Muscle of arm (tissue), 12 donors: ENCODE results near the gene GPX6. TPM values are rescaled to one million over a fixed set of nuclear protein-coding genes. Genes with fewer than 3 reads are reported as not detected.
"Not testable (repeated sequence)": the region's sequence is repeated elsewhere in the genome, so short reads cannot be mapped to it uniquely, and the experiment has no call there.

Source experiments
- DNase-seq: peaks from one replicate; pipeline ENCODE4 v3.0.0-alpha.2; 2013
- polyA plus RNA-seq, 12 donors: library from polyadenylated mRNA; unstranded; fragments of 120-200 nt; gene quantifications; one replicate each; pipeline ENCODE4 v1.2.1, GENCODE V29; 2013; ENCODE audit not compliant: insufficient read length in 12 of 12

GPX6 gene
- polyA plus RNA-seq, 12 donors, result 0.32 TPM; not detected in 11

- no peak for DNase-seq
These were observed 10.0 kb upstream of the GPX6 start, which contains the start of gene GPX5 for GRCh38 chr6:28525496-28526039. TSS of gene GPX5 (plus strand) at chr6:28525881. CDS start at chr6:28526014, 133 bp downstream.

GRCh38 chr6:28523241-28523622 is 7.6 kb upstream of the GPX6 start:
- DNase-seq, result no peak

GRCh38 chr6:28522594-28523240 is 7.1 kb upstream of the GPX6 start:
- DNase-seq, result no peak

- DNase-seq, result no peak
These were observed 2.4 kb upstream of the GPX6 start for GRCh38 chr6:28517964-28518363.

GRCh38 chr6:28512387-28512786 is 3.2 kb downstream of the GPX6 start:
- DNase-seq, result not testable (repeated sequence)

- DNase-seq, result no peak
These were observed 3.8 kb downstream of the GPX6 start for GRCh38 chr6:28511628-28512300.

GRCh38 chr6:28506807-28507475 is 8.7 kb downstream of the GPX6 start:
- DNase-seq, result no peak

- DNase-seq, result no peak
These were observed 9.9 kb downstream of the GPX6 start for GRCh38 chr6:28505733-28506132.

GRCh38 chr6:28502709-28503305 is 12.8 kb downstream of the GPX6 start:
- DNase-seq, result not testable (repeated sequence)

- not testable (repeated sequence) for DNase-seq
These were observed 13.5 kb downstream of the GPX6 start for GRCh38 chr6:28502136-28502535.

- no peak for DNase-seq
These were observed 14.3 kb downstream of the GPX6 start for GRCh38 chr6:28501259-28501658.

- no peak for DNase-seq
These were observed 17.7 kb downstream of the GPX6 start for GRCh38 chr6:28497893-28498292.

- DNase-seq, result no peak
These were observed 18.3 kb downstream of the GPX6 start for GRCh38 chr6:28497306-28497705.

GRCh38 chr6:28496099-28496779 is 19.4 kb downstream of the GPX6 start:
- DNase-seq, result no peak

- no peak for DNase-seq
These were observed 23.6 kb downstream of the GPX6 start for GRCh38 chr6:28491984-28492317.

GRCh38 chr6:28490205-28490890 is 25.2 kb downstream of the GPX6 start:
- no peak for DNase-seq

- peak; percentile 56 for DNase-seq
These were observed 26.0 kb downstream of the GPX6 start for GRCh38 chr6:28489366-28490204.

GRCh38 chr6:28488916-28489365 is 26.7 kb downstream of the GPX6 start:
- peak; percentile 41 for DNase-seq

- DNase-seq, result no peak
These were observed 28.4 kb downstream of the GPX6 start for GRCh38 chr6:28486988-28487742.
